GM19023 (cell line): ENCODE measurements around the gene TEX22.

Experiments
- ATAC-seq: cut with Tn5 transposase; IDR thresholded peaks from one replicate; pipeline ENCODE4 v1.9.1; 2021; ENCODE audit warnings: mild to moderate bottlenecking, moderate library complexity; ENCODE audit not compliant: unreplicated experiment

The TEX22 gene

GRCh38 chr14:105455086-105455640 is 56.8 kb downstream of the TEX22 start:
- ATAC-seq, result no peak

GRCh38 chr14:105455766-105456660 is 57.7 kb downstream of the TEX22 start:
- no peak for ATAC-seq

GRCh38 chr14:105456736-105457617 is 58.6 kb downstream of the TEX22 start:
- no peak for ATAC-seq

GRCh38 chr14:105458010-105458409 is 59.7 kb downstream of the TEX22 start:
- no peak for ATAC-seq

GRCh38 chr14:105458571-105458970 is 60.2 kb downstream of the TEX22 start:
- no peak for ATAC-seq

- no peak for ATAC-seq
These were observed 61.8 kb downstream of the TEX22 start for GRCh38 chr14:105460116-105460515.

- ATAC-seq, result no peak
These were observed 62.3 kb downstream of the TEX22 start for GRCh38 chr14:105460616-105461015.

- ATAC-seq, result no peak
These were observed 63.6 kb downstream of the TEX22 start for GRCh38 chr14:105461903-105462302.
